OCI-LY1 (cell line): ENCODE results near the gene NCOA5.

Experiments
- EZH2 ChIP-seq: fragments of 200-600 bp; sonication (generic), shearing (Covaris generic); IDR thresholded peaks from 2 replicates; pipeline ENCODE4 v1.8.0; 2017; ENCODE audit warnings: borderline replicate concordance, mixed run types, mild to moderate bottlenecking, antibody characterized with exemption, low read length, moderate library complexity, mixed read lengths
- TF ChIP-seq, protein P1 (sequence below): fragments of 200-600 bp; sonication (generic), shearing (Covaris generic); IDR thresholded peaks from 2 replicates; pipeline ENCODE4 v1.5.1; 2017; ENCODE audit warnings: mild to moderate bottlenecking, antibody characterized with exemption, low read length, moderate library complexity, mixed read lengths

DNA sequence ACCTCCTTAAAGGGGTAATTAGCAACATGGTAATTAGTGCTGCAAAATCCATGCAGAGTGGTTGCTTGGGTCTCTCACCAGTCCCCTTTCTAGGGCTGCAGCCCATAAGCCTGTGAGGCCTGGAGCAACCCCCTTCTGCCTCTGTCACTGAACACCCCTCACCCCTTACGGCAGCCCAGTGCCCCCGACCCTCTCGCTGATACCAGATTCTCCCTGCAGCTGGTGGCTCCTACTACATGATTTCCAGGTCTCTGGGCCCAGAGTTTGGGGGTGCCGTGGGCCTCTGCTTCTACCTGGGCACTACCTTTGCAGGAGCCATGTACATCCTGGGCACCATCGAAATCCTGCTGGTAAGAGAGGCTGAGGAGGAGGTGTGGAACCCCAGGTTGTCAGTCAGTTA lies 52.7 kb downstream of the NCOA5 start:
- TF ChIP-seq, protein P1, sequence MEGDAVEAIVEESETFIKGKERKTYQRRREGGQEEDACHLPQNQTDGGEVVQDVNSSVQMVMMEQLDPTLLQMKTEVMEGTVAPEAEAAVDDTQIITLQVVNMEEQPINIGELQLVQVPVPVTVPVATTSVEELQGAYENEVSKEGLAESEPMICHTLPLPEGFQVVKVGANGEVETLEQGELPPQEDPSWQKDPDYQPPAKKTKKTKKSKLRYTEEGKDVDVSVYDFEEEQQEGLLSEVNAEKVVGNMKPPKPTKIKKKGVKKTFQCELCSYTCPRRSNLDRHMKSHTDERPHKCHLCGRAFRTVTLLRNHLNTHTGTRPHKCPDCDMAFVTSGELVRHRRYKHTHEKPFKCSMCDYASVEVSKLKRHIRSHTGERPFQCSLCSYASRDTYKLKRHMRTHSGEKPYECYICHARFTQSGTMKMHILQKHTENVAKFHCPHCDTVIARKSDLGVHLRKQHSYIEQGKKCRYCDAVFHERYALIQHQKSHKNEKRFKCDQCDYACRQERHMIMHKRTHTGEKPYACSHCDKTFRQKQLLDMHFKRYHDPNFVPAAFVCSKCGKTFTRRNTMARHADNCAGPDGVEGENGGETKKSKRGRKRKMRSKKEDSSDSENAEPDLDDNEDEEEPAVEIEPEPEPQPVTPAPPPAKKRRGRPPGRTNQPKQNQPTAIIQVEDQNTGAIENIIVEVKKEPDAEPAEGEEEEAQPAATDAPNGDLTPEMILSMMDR, result no peak
- no peak for TF ChIP-seq EZH2
